ENCODE data around the gene FAM83E. TPM values are rescaled to one million over a fixed set of nuclear protein-coding genes. Genes with fewer than 3 reads are reported as not detected.
"Not testable (repeated sequence)": the region's sequence is repeated elsewhere in the genome, so short reads cannot be mapped to it uniquely, and the experiment has no call there.

The FAM83E gene
- under 1 TPM in 1 of 2 donors, not detected in 1; 0.32 TPM for total RNA-seq
- long read RNA-seq, result 0 reads

DNA sequence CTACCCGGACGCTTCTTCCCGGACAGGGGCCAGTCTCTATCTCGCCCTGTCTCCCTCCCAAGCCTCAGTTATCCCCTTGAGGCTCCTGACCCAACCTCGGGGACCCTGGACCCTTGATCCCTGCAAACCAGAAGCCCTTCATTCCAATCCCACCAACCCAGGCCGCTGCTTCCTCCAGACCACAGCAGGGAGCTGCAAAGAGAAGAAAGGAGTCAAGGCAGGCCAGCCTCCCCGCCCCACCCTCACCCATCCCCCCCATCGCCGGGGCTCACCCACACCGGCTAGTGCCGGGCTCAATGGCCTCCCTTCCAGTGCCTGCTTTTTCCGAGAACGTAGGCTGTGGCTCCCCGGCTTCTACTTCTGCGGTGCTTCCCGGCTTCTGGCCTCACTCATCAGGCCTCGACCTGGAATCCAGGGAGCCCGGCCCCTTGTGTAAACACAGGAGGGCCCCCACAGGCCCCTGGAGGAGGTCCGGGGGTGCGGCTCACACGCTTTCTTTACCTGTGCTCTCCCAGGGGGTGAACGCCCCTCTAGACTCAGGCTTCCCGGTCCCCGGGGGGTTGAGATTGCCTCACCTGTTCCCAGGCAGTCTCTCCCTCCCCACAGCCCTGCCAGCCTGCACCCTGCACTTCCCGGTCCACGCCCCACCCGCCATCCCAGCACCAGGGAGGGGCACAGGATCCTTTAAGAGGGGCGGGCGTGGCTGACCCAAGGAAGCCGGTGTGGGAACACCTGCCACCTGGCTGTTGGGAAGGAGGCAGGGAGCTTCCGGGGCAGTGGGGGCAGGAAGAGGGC lies at the start of gene FAM83E:
FAM83E (minus strand) TSS at position 641 of the 795 bp plus-strand sequence. CDS start 1,704 bp downstream, outside the sequence.
- ATAC-seq (no peak), DNase-seq (no peak)
- intact Hi-C loops (cut with DNase I), result no loop called here

DNA sequence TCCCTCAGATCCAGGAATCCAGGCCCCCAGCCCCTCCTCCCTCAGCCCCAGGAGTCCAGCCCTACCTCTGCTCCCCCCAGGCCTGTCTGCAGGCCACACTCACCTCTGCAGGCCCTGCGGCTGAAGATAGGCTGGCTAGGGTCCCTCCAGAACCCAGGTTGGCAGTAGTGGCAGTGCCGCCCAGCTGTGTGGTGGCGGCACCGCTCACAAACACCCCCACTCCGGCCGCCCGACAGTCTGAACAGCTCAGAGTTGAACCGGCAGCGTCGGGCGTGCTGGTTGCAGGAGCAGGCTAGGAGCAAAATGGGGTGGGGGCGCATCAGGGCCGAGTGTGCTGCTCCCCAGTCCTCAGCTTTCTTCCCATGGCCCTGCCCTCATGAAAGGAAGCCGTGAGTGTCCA lies 49.6 kb upstream of the FAM83E start:
- DNase-seq, result no peak
- intact Hi-C loops (cut with DNase I), result no loop called here
- ATAC-seq, result no peak

DNA sequence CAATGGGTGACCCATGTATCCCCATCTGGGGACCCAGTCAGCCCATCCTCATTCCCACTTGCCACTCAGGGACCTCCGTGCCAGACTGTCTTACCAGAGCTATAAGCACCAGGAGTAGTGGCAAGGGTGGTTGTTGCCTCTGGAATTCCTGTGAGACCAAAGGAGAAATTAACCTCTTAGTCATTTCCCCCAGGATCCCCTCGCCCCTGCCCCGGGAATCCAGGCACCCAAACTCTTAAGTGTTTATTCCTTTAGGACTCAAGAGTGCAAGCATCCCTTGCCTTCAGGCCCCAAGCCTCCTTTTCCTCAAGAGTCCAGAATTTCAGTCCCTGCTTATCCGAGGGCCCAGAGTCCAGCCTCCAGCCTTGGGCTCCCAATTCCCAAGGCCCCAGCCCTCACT lies 48.8 kb upstream of the FAM83E start:
- DNase-seq (no peak), ATAC-seq (no peak)
- intact Hi-C loops (cut with DNase I), result no loop called here

DNA sequence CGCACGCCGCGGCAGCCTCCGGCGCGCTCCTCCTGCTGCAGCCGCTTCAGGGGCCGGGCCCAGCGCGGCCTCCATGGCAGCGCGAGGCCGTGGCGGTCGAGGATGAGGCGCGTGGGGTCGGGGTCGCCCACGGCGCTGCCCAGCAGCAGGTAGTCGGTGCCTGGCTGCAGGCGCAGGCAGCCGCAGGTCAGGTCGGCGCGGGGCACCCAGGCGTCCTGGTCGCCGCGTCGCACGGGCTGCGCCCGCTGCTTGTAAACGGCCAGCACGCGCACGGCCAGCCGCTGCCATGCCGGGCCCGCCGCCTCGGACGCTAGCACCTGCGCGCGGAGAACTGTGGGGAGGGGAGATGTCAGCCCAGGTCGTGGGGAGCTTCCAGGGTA lies 46.8 kb upstream of the FAM83E start:
- ATAC-seq (no peak), DNase-seq (no peak)
- intact Hi-C loops (cut with DNase I), result no loop called here

DNA sequence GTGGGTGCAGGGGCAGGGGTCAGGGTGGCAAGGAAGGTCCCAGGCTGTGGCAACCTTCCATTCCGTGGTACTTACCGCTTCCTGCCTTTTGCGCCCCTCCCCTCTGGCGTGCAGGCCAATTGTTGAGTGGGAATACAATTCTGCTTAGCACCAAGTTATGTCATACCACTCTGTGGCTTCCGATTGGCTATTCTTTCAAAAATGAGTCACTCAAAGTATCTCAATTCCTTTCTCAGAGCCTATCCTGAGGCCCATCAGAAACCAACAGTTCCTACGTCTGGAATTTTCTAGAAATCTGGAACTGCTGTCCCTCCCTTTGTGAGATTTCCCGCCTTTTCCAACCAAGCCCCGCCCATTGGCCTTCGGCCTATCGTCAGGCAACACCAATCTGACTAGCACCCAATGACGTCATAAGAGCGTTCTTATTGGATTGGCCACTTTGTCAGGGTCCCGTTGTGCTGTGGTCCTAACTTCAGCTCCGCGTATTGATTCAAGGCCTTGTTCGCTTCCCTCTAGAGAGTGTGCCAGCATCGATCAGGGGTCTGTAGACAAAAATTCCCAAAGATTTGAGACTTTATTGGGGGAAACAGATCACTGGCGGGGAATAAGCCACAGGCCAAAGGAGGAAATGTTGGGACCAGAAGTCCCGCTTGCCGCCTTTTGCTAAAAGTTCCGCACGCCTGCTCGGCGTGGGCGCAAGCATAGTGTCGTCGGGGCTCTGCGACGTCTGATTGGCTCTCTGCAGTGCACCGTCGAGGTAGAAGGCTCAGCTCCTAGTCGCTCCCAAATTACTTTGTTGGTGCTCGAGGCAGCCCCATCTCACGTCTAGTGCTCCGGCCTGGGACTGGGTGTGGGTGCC lies 46.2 kb upstream of the FAM83E start:
- intact Hi-C loops (cut with DNase I), result no loop called here

DNA sequence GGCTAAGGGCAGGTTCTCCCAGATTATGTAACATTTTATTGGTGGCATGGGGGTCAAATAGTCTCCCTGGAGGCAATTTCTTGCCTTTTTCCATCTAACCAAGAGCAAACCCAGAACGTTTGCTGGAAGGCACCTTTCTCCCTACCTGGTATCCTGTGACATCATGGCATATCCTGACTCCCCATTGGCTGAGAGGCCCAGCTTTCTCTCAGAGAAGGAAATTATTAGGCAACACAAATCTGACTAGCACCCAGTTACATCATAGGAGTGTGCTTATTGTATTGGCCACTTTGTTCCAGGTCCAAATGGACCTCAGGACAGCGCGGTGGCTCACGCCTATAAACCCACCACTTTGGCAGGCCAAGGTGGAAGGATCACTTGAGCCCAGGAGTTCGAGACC lies 44.9 kb upstream of the FAM83E start:
- DNase-seq, result no peak
- intact Hi-C loops (cut with DNase I), result no loop called here
- ATAC-seq, result no peak

More for the DNA sequence above, 46.2 kb upstream of the FAM83E start:
- DNase-seq (peak; percentile 92), ATAC-seq (peak; percentile 92 to 95)

DNA sequence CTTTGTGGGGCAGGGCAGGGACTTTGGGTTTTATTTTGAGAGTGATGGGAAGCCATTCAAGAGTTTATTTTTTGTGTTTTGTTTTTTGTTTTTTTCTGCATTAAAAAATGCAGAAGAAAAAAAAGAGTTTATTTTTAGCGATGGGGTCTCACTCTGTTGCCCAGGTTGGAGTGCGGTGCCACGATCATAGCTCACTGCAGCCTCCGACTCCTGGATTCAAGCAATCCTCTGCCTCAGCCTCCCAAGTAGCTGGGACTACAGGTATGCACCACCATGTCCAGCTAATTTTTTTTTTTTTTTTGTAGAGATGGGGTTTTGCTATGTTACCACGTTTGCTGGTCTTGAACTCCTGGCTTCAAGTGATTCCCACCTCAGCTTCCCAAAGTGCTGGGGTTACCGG lies 43.6 kb upstream of the FAM83E start:
- intact Hi-C loops (cut with DNase I), result no loop called here
- ATAC-seq (no peak), DNase-seq (no peak)

DNA sequence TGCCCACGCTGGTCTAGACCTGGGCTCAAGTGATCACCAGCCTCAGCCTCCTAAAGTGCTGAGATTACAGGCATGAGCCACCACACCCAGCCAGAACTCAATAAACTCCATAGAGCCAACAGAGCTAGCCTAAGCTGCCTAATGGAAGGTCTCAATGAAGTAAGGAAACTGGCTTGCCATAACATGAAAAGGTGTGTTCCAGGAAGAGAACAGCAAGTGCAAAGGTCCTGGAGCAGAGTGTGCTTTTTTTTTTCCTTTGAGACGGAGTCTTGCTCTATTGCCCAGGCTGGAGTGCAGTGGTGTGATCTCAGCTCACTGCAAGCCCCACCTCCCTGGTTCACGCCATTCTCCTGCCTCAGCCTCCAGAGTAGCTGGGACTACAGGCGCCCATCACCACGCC lies 43.0 kb upstream of the FAM83E start:
- DNase-seq; intact Hi-C loops (cut with DNase I); ATAC-seq: not testable (repeated sequence)

DNA sequence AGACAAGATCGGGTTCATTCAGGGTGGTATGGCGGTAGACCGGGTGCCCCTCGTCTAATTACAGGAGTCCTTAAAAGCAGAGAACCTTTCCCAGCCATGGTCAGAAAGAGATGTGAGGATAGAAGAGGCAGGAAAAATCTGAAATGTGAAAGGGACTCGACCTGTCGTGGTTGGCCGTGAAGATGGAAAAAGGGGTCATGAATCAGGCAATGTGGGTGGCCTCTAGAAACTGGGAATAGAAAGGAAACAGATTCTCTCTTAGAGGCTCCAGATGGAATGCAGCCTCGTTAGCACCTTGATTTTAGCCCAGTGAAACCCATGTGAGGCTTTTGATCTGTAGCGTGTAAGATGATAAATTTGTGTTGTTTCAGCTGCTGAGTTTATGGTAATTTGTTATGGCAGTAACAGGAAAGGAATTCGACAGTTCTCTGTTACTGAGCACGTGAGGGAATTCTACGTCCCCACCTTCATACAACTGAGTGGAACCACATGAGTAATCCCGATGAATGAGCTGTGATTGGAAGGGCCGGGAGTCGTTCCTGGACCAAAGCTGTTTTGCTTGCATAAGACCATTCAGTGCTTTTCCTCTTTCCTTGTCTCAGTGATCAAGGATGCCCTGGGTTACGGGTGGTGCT lies 42.1 kb upstream of the FAM83E start:
- ATAC-seq (peak in 1 of 2 donors; percentile 16), DNase-seq (no peak)
- intact Hi-C loops (cut with DNase I), result no loop called here

DNA sequence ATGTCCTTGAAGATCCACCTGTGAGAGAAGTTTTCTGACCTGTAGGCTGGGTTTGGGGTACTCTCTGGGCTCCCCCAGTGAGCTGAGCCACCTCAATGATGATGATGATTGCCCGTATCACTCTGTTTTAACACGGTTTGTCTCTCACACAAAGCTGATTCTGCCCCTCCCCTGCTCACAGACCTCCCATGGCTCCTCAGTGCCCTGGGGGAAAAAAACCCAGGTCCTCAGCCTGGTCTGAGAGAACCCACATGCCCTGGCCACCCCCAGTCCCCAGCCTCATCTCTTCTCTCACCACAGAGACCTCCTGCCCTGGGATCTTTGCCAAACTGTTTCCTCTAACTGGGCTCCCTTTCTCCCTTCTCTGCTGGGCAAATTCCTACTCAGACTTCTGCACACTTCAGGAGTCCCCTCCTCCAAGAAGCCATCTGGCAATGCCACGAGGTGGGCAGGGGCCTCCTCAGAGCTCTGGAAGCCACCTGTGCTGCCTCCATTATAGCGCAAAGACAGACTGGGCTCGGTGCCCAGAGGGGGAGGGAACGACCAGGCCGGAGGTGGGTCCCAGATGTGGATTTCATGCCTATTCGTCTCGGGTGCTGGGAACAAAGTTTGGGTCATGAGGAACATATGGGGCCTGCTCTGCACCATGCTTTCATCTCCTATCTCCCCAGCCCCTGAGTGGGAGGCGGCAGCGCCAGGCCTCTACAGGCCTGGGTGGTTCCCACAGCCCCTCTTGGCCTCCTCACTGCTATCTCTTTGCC lies 39.6 kb upstream of the FAM83E start:
- ATAC-seq, result no peak
- intact Hi-C loops (cut with DNase I), result no loop called here
- no peak for DNase-seq

DNA sequence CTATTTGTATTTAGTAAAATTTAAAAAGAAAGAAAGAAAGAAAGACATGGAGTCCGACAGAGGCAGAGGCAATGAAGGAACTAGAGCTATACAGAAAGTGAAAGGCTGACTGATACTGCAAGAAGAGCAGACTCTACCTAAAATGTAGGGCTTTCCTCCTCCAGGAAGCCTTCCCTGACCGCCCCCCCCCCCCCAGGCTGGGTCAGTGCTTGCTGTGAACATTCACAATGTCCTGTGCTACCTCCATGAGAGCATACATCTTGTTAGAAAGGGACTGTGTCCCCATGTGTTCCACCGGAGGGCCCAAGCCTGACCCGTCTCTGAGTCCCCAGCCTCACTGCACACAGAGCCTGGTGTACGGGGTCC lies 36.8 kb upstream of the FAM83E start:
- DNase-seq (no peak), ATAC-seq (no peak)
- intact Hi-C loops (cut with DNase I), result no loop called here

DNA sequence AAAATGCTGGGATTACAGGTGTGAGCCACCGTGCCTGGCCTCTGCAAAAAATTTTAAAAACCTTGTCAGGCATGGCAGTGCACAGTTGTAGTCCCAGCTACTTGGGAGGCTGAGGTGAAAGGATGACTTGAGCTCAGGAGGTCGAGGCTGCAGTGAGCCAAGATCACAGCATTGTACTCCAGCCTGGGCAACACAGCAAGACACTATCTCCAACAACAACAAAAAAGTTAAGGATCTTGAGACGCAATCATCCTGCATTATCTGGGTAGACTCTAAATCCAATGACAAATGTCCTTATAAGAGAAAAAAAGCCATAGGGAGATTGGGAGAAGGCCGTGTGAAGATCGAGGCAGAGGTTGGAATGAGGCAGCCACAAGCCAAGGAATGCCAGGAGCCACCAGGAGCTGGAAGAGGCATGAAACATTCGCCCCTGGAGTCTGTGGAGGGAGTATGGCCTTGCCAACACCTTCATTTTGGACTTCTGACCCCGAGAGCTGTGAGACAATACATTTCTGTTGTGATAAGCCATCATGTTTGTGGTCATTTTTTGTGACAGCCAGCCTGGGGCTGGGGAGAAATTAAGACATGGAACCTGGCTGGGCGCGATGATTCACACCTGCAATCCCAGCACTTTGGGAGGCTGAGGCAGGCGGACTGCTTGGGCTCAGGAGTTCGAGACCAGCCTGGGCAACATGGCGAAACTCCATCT lies 36.3 kb upstream of the FAM83E start:
- intact Hi-C loops (cut with DNase I), result no loop called here

DNA sequence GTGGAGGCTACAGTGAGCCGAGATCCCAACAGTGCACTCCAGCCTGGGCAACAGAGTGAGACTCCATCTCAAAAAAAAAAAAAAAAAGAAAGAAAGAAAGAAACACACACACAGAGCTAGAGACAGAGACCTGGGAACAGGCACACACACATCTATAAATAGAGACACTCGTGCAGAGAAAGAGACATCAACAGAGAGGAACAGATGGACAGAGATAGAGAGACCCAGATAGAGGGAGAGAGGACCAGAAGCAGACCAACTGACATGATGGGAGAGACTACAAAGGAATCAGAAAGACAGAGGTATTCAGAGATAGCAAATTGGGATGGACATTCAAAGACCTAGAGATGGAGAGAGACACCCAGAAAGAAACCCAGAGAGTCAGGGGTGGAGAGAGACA lies 33.3 kb upstream of the FAM83E start:
- intact Hi-C loops (cut with DNase I), result loop anchor here in 1 of 2 donors (10.0 kb wide), 1 partner anchor 197 kb away; no protein-coding TSS in a partner anchor
- no peak for DNase-seq

More for the DNA sequence above, 36.3 kb upstream of the FAM83E start:
- no peak for ATAC-seq
- no peak for DNase-seq

DNA sequence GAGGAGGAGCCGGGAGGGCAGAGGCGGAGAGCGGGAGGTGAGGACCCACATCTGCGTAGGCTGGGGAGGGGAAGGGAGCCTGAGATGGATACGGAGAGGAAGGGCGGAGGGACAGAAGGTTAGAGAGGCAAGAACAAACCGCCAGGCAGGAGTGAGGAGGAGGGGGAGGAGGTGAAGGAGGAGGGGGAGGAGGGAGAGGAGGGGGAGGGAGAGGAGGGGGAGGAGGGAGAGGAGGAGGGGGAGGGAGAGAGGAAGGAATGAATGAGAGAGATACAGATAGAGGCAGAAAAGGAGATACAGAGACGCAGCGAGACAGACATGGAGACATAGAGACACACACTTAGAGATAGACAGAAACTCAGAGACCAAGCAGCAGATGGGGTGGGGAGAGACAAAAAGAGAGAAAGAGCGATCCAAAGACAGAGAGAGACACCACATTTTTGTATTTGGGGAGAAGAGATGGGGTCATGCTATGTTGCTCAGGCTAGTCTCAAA lies 31.9 kb upstream of the FAM83E start:
- no peak for DNase-seq
- ATAC-seq, result no peak
- intact Hi-C loops (cut with DNase I), result loop anchor here in 1 of 2 donors (10.0 kb wide), 1 partner anchor 198 kb away; no protein-coding TSS in a partner anchor

More for the DNA sequence above, 33.3 kb upstream of the FAM83E start:
- no peak for ATAC-seq

DNA sequence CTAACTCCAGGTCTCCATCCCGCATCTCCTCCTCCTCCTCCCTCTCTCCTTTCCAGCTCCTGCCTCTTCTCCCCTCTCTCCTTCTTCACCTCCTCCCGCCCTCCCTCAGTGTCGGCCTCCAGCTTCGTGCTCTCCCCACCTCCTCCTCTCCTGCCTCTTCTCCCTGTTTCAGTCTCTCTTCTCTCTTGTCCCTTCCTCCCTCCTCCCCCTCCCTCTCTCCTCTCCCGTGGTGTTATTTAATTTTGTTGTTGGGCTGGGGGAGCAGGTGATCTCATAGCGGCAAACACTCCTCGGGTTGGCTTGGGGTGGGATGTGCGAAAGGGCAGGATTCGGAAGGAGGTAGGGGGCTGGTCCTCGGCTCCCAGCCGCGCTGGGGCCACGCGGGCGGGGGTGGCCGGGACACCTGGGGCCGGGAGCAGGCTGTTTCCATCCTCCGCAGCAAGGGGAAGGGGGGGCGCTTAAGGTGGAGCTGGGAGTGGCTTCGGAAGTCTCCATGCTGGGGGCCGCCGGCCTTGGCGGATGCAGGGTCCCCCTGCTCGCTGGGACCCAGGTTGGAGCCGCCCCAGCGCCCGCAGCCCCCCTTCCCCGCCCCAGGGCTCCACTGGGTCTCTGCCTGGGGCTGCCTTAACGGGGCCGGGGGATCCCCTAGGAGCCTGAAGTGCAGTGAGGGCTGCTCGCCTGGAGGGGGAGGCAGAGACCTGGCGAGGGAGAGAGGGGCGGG lies 31.3 kb upstream of the FAM83E start, which contains the start of gene CA11:
CA11 (minus strand) TSS at position 187 of the 721 bp plus-strand sequence. CDS start 555 bp downstream, outside the sequence.
- peak; percentile 94 for ATAC-seq
- DNase-seq, result peak; percentile 89
- intact Hi-C loops (cut with DNase I), result loop anchor here in 1 of 2 donors (10.0 kb wide), 1 partner anchor 199 kb away; no protein-coding TSS in a partner anchor

DNA sequence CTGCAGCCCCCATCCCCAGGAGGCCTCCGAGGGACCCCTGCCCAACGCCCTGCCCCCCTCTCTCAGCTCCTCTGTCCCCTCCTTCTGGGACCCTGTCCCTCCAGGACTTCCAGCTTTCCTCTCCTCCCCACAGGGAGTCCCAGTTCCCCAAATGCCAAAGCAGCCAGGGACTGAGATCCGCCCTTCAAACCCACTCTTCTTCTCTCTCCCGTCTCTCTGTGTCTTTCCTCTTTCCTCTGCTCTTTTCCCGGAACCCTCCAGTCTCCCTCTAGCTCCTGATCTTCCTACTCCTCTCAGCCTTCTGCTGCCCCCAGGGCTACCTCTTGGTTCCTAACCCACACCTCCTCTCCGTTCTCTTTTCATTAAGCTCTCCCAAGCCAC lies 30.7 kb upstream of the FAM83E start:
- intact Hi-C loops (cut with DNase I), result loop anchor here in 1 of 2 donors (10.0 kb wide), 1 partner anchor 199 kb away; no protein-coding TSS in a partner anchor
- ATAC-seq (peak; percentile 8 to 9), DNase-seq (no peak)

Measured in left cardiac atrium (tissue), 4 donors.